PFSK-1 (cell line): Measurements from ENCODE around the gene UGCG.

Source experiments
- FOXP2 ChIP-seq: optimal IDR thresholded peaks from 2 replicates; pipeline ENCODE3; 2011; ENCODE audit warnings: borderline replicate concordance, control low read depth, inconsistent platforms; ENCODE audit not compliant: insufficient read depth; ENCODE audit errors: extremely low read length, extremely low read depth
- POLR2AphosphoS5 ChIP-seq: IDR thresholded peaks from 2 replicates; pipeline ENCODE4 v1.6.1; 2012; ENCODE audit warnings: low read depth, mild to moderate bottlenecking, control low read depth, low read length, moderate library complexity
- REST ChIP-seq, 2 experiments: IDR thresholded peaks; 2 replicates each; pipeline versions ENCODE4 v1.6.1 to v1.8.0; 2011 to 2012; ENCODE audit warnings: low read depth in 2 of 2, low read length in 2 of 2, control low read depth in 1 of 2, inconsistent platforms in 1 of 2, mild to moderate bottlenecking in 1 of 2, moderate library complexity in 1 of 2; ENCODE audit not compliant: insufficient read depth in 1 of 2
- SIN3A ChIP-seq: IDR thresholded peaks from 2 replicates; pipeline ENCODE4 v1.6.1; 2012; ENCODE audit warnings: mild to moderate bottlenecking, low read length, moderate library complexity, borderline replicate concordance; ENCODE audit not compliant: insufficient read depth
- TAF1 ChIP-seq: IDR thresholded peaks from 2 replicates; pipeline ENCODE4 v1.6.1; 2012; ENCODE audit warnings: low read length, control low read depth, borderline replicate concordance; ENCODE audit not compliant: insufficient read depth

GRCh38 chr9:111924281-111924680, 27.7 kb downstream of the UGCG start:
- no peak for TF ChIP-seq REST (IDR thresholded peaks at IDR 0.05; ENCODE audit: insufficient read depth in 1 of 2, low read depth in 2 of 2, low read length in 2 of 2)
- no peak for TF ChIP-seq TAF1
- TF ChIP-seq SIN3A: no peak
- no peak for TF ChIP-seq POLR2AphosphoS5
- TF ChIP-seq FOXP2: no peak
